HK-2 (cell line): ENCODE measurements around the gene MAPK9.
"Not testable (repeated sequence)": the region's sequence is repeated elsewhere in the genome, so short reads cannot be mapped to it uniquely, and the experiment has no call there.

Experiments used
- DNase-seq: peaks from one replicate; pipeline ENCODE4 v3.0.0-alpha.2; 2018; ENCODE audit not compliant: unreplicated experiment

Gene MAPK9

DNA sequence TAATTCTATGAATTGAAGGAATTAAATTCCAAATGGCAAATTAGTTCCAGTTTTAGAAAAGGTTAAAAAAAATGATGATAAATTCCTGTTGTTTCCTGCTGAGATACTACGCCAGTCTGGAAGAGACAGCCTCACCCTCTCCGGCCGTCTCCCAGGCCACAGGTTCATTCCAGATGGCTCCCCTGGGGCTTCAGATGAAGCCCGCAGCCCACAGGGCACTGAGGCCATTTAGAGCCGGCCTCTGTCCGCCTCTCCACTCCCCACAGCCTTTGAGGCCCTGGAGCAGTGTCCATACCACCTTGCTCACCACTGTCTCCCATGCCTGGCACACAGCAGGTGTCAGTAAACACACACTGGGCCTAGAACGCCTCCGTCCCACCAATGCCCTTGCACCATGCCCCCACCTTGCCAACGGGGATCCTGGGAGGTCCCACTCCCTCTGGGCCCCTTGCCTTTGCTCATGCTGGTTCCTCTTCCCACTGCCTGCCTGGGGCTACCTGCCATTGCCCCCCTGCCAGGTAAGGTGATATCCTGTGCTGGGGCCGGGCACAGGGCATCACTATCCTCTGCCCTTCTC is 35.2 kb upstream of the MAPK9 start:
- no peak for DNase-seq

DNA sequence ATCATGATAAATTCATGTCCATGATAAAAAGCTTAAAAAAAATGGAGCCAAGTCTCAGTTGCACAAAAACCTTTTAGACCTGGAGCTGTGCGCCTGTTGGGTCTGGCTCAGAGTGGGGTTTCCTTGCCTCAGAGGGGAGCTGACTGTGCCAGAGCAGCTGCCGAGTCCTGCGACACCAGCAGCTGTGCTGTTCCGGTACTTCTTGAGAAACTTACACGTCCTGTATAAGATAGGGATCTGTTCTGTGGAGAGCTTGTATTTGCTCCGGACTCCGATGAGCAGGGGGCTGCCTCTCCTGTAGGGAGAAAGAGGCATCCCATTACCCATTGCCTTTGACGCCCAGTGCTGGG is 32.7 kb upstream of the MAPK9 start:
- no peak for DNase-seq

GRCh38 chr5:180323941-180324600 is 32.2 kb upstream of the MAPK9 start:
- DNase-seq = no peak

DNA sequence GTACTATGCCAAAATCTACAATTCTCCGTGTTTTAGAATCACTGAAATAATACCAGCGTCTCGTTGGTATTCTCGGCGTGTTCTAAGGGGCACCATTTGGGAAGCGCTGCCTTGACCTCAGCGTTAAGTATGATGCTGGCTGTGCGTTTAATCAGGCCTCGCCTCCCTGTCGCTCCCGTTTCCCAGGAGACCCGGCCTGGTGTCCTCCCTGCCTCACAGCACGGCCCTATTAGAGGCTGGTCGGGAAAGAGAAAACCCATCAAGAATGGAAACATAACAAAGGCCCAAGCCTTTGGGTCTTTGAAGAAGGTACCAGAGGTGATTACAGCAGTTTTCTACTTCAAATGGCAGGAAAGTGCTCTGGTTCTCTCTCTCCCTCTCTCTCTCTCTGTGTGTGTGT is 31.3 kb upstream of the MAPK9 start:
- DNase-seq = no peak

DNA sequence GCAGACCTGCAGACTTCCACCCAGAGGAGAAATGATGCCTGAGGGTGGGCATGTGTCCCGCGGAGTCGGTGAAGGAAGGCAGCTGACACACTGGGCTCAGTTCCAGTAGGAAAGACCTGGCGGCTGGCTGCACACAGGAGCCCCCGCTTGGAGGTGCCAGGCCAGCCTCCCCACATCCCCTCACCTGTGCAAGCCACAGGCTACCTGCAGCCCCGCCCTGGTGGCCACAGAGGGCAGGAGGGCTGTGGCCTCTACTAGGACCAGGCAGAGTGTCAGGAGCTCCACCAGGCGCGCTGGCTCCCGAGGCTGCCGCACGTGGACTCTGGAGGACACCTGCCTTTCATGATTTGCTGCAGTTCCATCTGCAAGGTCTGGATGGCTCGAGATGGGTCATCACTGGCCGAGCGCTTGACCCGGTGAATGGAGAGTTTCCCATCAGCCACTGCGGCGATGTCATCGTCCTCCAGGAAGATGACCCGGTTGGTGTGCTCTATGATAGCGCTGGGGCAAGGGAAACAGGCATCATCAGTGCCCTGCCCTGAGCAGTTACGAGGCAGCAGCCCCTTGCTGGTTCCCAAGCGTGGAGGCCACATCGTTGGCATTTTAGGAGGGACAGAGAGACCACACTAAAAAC is 26.7 kb upstream of the MAPK9 start:
- no peak for DNase-seq

DNA sequence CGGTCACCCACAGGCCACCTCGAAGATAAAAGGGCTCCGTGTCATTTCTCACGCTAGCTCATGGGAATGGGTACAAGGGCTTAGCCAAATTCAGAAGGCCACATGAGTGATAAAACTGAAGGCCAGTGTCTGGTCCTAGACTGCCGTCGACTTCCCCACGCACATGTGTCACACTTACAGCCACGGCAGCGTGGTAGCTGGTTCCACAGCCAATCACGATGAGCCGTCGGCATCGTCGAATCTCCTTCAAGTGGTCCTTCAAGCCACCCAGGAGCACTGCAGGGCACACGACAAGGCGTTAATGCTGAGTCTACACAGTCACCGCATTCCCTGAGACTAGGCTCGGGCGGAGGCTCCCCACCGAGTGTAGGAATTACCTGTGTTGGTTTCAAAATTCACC is 24.7 kb upstream of the MAPK9 start:
- no peak for DNase-seq

- DNase-seq = peak; percentile 42
Observed at GRCh38 chr5:180315762-180316212, 23.9 kb upstream of the MAPK9 start.

DNA sequence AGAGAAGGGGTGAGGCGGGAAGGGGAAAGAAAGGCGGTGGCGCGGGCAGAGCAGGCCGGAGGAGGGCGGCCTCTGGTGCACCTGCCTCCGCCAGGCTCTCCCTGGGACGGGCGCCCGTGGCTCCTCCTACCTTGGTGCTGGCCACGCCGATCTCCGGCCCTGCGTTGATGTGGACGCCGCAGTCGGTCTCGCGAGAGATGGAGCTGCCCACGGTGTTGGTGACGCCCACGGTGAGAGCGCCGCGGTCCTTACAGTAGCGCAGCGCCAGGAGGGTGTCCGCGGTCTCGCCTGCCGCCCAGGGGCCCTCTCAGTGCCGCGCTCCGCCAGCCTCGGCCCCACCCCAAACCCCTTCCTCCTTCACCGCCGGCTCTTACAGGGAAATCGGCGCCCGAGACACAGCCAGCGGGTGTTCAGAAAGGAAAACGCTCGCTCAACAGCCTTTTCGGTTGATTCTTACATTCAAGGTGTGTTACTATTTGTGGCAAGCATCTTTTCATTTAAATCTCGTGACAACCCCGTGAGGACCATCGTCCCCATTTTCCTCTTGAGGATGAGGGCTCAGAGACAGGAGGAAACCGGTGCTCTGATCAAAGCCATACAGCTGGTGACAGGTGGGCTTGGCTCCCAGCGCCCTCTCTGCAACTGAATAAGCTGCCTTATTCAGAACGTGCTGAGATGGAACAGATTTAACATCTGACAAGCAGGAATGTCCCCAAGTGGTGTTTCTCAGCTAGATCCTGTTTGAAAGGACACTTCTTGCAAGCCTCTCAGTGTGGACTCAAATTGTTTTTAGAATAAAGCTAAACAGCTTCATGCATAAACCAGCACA is 22.0 kb upstream of the MAPK9 start:
- no peak for DNase-seq

DNA sequence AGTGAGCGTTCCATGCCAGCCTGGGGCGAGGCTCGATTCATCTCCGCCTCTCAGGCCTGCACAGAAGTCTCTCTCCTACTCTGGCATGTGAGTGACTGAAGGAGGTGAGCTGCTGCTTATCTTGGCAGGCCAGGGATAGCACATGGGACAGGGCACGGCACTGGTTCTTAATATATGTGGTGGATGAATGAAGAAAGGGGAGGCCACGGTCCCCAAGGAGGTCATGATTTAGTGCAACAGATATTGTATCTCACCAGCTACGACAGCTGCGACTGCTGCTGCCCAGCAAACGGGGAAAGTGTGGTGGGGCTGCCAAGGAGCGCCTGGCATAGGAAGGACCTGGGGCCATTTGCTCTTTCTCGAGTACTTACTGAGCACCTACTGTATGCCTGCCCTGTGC is 19.3 kb upstream of the MAPK9 start:
- DNase-seq = no peak

DNA sequence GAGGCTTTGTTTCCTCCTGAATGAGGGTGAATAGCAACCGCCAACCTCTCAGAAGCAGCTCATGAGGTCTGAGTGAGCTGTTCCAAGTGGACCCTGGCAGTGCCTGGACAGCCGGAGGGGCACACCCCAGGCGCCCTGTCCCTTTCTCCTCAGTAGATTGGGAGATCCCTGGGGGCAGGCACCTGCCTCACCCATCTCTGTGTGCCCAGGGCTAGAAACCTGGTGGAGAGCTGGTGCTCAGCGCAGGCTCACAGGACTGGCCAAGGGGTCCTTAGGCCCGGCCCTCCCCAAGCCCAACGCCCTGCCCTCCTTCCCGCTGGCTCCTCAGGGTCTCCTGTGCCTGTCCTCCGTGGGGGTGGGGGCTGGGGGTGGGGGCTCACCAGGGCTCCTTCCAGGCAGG is 14.9 kb upstream of the MAPK9 start:
- DNase-seq = no peak

GRCh38 chr5:180305481-180305880 is 13.6 kb upstream of the MAPK9 start:
- no peak for DNase-seq

DNA sequence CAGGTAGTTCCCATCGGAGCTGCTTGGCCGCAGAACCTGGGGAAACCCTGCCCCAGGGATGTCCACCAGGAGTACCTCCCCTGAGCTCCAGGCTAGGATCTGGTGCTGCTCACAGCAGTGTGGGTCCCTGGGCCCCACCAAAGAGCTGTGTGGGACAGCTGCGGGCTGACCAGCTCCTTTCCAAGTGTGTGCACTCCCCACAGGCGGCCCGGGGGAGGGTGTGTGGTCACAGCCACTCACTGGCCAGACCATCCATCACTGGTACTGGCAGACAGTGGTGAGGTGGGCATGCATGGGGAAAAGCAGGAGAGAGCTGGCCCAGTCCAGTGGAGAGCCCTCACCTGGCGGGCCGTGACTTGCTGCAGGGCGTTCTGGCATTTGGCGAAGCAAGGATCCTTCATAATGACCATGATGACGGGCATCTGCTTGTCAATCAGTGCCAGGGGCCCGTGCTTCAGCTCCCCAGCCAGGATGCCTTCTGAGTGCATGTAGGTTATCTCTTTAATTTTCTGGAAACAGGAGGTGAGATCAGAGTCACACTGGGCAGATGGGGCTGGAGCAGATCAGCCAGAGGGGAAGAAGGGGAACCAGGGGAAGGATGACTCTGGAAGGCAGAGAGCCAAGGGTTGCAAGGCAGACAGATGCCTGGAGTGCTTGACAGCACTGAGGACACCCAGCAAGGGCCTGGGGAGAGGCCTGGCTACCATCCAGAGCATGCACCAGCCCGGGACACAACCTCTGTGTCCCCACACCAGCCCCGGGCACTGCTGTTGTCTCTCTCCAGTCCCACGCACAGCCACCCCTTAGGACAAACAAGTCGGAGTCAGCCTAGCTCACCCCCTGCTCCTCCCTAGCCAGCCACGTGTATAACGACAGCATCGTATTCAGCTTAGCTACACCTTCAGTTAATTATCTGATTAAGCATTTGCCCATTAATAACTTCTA is 12.8 kb upstream of the MAPK9 start:
- no peak for DNase-seq

- no peak for DNase-seq
Observed at GRCh38 chr5:180304016-180304292, 12.1 kb upstream of the MAPK9 start.

- no peak for DNase-seq
Observed at GRCh38 chr5:180303226-180304015, 11.5 kb upstream of the MAPK9 start.

- no peak for DNase-seq
Observed at GRCh38 chr5:180302256-180302655, 10.4 kb upstream of the MAPK9 start.

GRCh38 chr5:180301253-180301652 is 9.4 kb upstream of the MAPK9 start:
- no peak for DNase-seq

DNA sequence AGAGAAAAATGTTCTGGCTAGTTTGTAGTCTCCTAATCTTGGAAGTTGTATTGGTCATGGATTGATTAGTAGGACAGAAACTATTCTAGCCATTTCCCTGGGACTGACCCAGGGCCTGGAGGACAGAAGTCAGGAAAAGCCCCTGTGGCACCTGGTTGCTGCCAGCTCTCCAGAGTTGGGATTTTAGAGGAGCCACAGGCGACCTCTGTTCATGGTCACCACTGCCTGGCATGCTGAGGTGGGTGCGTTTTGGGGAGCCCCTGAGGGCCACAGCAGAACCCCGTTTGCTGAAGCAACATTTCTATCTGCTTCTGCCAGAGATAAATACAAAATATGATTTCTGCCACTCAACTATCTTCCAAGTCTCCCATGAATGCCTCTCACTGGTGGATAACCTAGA is 7.6 kb upstream of the MAPK9 start:
- no peak for DNase-seq

DNA sequence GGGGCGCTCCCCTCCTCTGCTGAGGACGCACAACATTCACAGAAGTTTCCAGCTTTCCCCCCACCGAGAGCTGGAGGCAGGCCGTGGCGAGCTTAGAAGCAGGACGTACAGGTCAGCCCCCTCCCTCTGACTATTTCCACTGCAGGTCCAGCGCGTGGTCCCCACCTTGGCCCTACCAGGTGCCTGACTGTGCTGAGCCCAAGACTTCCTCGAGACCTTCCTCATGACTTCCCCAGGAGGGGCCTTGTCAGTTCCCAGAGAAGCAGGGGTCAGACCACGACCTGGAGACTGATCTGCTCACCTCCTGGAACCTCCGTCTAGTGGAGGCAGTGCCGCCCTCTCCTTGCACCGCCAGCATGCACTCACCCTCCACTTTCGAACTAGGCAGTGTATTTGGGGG is 7.1 kb upstream of the MAPK9 start:
- DNase-seq = not testable (repeated sequence)

DNA sequence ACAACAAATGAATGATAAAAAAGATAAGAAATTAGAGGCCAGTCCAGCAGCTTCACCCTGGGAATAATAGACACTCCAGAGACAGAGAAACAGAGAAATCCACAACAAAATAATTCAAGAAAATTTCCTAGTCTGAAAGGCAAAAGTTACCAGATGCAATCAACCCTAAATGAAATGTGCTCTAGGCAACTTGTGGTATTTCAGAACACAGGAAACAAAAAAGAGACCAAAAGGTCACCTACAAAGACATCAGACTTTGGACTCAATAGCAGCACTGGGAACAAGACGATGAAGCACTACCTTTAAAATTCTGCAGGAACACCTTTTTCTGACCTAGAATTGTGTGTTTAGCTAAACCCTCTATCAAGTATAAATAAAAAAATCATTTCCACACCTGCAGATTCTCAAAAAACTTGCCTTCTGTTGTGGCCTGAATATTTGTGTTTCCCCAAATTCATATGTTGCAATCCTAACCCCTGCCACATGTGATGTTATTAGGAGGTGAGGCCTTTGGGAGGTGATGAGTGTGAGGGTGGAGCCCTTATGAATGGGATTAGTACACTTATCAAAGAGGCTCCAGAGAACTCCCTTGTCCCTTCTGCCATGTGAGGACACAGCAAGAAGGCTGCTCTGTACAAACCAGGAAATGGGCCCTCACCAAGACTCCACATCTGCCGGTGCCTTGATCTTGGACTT is 5.9 kb upstream of the MAPK9 start:
- no peak for DNase-seq

DNA sequence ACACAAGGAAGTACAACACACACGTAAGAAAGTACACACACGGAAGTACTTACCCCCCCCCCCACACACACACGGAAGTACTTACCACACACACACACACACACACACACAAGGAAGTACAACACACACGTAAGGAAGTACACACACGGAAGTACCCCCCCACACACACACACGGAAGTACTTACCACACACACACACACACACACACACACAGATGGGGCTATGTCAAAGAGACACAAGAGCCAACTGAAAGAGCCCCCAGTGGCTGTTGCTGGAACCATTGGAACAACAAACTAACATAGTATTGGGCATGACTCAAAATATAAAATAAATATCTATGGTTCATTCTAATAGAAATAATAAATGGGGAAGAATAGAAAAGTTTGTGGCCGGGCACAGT is 4.9 kb upstream of the MAPK9 start:
- no peak for DNase-seq
